H54 (cell line): Measurements from ENCODE around the gene ELOVL7.
"Not testable (repeated sequence)": the region's sequence is repeated elsewhere in the genome, so short reads cannot be mapped to it uniquely, and the experiment has no call there.

Source experiments
- DNase-seq: peaks from one replicate; pipeline ENCODE4 v3.0.0; 2011; ENCODE audit warnings: low spot score, mixed read lengths; ENCODE audit not compliant: insufficient read length
- FAIRE-seq: peaks from 3 replicates; lab custom pipeline; 2011; peaks lifted over from hg19 to GRCh38; lab: Jason Lieb, UNC
- POLR2A ChIP-seq: IDR thresholded peaks from 2 replicates; pipeline ENCODE4 v1.6.1; 2011; ENCODE audit warnings: low read depth, mild to moderate bottlenecking, low read length

The ELOVL7 gene

GRCh38 chr5:60738933-60739332 is 105.1 kb downstream of the ELOVL7 start:
- no peak for TF ChIP-seq POLR2A
- FAIRE-seq, result no peak
- no peak for DNase-seq

- FAIRE-seq, result no peak
- no peak for TF ChIP-seq POLR2A
- no peak for DNase-seq
Observed at GRCh38 chr5:60738461-60738860, 105.6 kb downstream of the ELOVL7 start.

GRCh38 chr5:60730858-60731257 is 113.2 kb downstream of the ELOVL7 start:
- DNase-seq, FAIRE-seq: not testable (repeated sequence)

GRCh38 chr5:60727033-60727679 is 116.9 kb downstream of the ELOVL7 start:
- FAIRE-seq, result no peak
- DNase-seq, result peak; percentile 9
- no peak for TF ChIP-seq POLR2A

GRCh38 chr5:60724126-60724525 is 119.9 kb downstream of the ELOVL7 start:
- no peak for TF ChIP-seq POLR2A
- DNase-seq, result no peak
- no peak for FAIRE-seq

- FAIRE-seq (no peak), DNase-seq (no peak)
- TF ChIP-seq POLR2A, result no peak
Observed at GRCh38 chr5:60722416-60722815, 121.7 kb downstream of the ELOVL7 start.

- FAIRE-seq (no peak), DNase-seq (no peak)
- TF ChIP-seq POLR2A, result no peak
Observed at GRCh38 chr5:60719329-60719728, 124.7 kb downstream of the ELOVL7 start.

GRCh38 chr5:60718166-60718892 is 125.7 kb downstream of the ELOVL7 start:
- no peak for DNase-seq
- no peak for FAIRE-seq
- no peak for TF ChIP-seq POLR2A

GRCh38 chr5:60715201-60715928 is 128.7 kb downstream of the ELOVL7 start:
- not testable (repeated sequence) for FAIRE-seq, DNase-seq

GRCh38 chr5:60712950-60713349 is 131.1 kb downstream of the ELOVL7 start:
- FAIRE-seq (no peak), DNase-seq (no peak)
- no peak for TF ChIP-seq POLR2A

- FAIRE-seq, DNase-seq: not testable (repeated sequence)
Observed at GRCh38 chr5:60711892-60712291, 132.2 kb downstream of the ELOVL7 start.

GRCh38 chr5:60710362-60710761 is 133.7 kb downstream of the ELOVL7 start:
- DNase-seq, result no peak
- peak; percentile 6 for FAIRE-seq
- TF ChIP-seq POLR2A, result no peak

GRCh38 chr5:60705144-60705543 is 138.9 kb downstream of the ELOVL7 start:
- DNase-seq (no peak), FAIRE-seq (no peak)
- TF ChIP-seq POLR2A, result no peak

- DNase-seq (no peak), FAIRE-seq (no peak)
- TF ChIP-seq POLR2A, result no peak
Observed at GRCh38 chr5:60703944-60704343, 140.1 kb downstream of the ELOVL7 start.
